Mucosa of gallbladder (tissue), 1 donor: ENCODE data around the gene NR1H3. TPM values are rescaled to one million over a fixed set of nuclear protein-coding genes. Genes with fewer than 3 reads are reported as not detected.

Experiments
- DNase-seq: peaks from one replicate; pipeline ENCODE4 v3.0.0-alpha.2; 2020; ENCODE audit warnings: low spot score
- total RNA-seq: library from RNA; stranded (reverse); gene quantifications from one replicate; pipeline ENCODE4 v1.2.1, GENCODE V29; 2021
- donor health status: DM: no; HTN: no; CAD: no.

Gene NR1H3
- total RNA-seq, 1 donor from 2014 or later: 33.5 TPM

- DNase-seq: peak; percentile 87
Observed at GRCh38 chr11:47269829-47270305, 12.1 kb downstream of the NR1H3 start, which contains the start of gene MADD. MADD (plus strand) TSS chr11:47270133.

DNA sequence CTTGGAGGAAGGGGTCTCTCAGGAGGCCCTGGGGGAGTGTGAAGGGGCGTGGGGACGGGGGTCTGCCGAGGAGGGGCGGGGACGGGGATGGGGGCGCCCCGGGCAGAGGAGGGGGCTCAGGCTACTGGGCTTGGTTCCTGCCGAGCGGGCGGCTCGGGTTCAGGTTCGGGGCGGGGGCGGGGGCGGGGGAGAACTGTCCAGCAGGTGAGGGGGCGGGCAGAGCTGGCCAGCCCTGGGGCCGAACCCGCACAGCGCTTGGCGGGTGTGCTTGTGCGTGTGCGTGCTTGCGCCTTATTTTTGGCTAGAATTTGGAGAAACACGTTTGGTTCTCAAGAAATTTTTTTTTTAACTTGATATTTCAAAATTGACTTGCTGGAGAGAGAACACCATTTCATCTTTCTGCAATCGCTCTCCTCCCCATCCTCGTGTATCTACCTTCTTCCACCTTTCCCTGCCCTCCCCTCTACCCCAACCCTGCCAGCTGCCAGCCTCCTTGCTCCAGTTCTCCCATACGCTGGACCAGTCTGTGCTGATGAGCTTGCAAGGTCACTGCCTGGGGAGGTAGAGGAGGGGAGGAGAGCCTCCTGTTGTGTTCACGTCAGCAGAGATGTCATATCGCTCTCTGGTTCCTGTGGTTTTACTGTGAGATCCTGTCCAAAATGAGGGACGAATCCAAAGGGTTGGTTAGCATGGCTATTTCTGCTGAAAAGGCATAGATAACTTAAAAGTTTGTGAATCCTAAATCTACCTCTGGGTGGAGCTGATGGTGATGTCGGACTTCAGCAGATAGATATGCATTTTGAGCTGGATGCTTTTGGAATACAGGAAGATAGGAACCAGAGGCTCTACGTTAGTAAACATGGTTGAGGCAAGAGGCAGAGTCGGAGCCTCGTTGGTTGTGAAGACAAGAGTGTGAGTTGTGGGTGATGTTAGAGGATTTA lies 12.8 kb downstream of the NR1H3 start:
- no peak for DNase-seq

- no peak for DNase-seq
Observed at GRCh38 chr11:47271328-47271727, 13.5 kb downstream of the NR1H3 start.

DNA sequence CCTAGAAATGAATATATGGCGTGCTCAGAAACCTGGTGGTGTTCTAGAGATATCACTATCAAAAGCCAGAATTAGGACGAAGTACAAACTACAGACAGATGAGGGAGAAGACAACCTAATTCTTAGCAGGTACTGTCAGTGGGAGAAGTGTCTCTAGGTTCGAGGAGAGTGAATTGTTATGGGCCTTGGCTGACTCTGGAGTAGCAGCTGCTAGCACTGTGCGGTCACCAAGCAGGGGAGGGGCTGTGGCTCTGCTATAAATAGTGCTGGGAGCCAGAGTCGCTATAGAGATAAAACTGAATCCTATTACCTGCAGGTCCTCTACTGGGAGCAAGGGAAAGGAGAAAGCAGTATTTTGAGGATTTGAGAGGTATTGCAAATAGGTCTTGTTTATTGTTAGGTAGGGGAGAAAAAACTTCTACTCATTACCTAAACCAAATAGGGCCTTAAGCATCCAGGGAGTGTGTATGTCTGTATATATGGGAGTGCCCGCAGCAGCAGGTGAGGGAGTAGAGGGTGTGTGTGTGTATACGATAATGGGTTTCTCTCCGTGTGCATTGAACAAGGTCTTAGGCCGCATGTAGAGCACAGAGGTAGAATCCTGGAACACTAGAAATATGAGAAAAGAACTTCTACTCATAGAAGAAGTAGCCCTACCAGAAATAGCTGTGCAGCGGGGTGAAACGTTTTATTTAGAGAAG lies 14.3 kb downstream of the NR1H3 start:
- DNase-seq: no peak

DNA sequence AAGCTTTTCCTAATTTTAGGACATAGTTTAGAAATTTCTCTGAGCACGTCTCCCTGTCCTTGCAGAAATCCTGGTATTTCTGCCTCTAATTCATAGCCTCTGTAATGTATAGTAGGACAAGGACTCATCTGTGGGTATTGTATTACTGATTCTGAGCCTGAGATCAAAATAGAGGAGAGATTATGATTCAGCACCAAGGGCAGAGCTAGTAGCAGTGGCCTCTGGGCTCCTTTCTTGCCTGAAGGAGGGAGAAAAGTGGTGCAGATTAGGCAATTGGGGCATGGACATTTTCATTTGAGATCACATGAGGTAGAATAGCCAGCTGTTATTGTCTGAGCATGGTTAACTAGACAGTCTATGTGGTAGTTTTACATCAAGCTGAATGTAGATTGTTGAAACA lies 14.9 kb downstream of the NR1H3 start:
- no peak for DNase-seq

- DNase-seq: no peak
Observed at GRCh38 chr11:47274495-47275235, 16.9 kb downstream of the NR1H3 start.

DNA sequence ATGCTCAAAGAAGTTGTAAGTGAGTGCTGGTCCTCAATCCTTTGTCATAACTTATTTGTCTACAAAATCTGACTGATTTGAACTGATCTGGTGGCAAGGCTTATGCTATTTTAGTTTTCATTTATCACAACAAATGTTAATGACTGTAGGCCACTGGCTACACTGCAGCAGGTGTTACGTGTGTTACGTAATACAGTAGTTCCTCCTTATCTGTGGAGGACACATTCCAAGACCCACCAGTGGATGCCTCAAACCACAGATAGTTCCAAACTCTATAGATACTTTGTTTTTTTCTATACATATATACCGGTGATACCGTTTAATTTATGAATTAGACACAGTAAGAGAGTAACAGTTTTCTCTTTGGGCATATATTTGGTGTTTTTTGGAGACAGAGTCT lies 19.1 kb downstream of the NR1H3 start:
- no peak for DNase-seq

DNA sequence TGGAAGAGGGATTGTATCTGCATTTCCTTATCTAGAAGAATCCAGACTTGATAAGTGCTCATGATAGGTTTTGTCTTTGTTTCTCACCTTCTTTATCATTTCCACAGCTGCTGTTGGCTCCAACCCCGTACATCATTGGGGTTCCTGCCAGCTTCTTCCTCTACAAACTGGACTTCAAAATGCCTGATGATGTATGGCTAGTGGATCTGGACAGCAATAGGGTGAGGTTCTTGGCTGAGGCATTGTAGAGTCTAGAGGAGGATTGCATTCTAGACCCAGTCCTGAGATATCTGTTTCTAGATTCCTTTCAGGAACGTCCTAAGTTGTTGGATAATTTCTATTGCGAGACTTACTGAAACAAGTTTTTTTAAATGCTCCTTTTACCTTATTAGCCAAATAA lies 20.3 kb downstream of the NR1H3 start:
- DNase-seq: no peak

DNA sequence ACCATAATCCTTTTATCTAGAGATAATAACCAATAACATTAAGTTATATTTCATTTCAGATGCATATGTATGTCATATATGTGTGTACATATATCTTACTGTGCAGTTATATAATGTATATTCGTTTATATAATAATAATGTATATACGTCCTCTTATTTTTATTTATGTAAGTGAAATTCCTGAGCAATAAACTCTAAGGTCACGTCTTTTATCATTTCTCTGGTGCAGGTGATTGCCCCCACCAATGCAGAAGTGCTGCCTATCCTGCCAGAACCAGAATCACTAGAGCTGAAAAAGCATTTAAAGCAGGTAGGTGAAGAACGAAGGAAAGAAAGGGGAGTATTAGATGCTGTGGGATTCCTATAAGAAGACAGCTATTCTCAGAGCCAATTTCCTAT lies 21.0 kb downstream of the NR1H3 start:
- DNase-seq: no peak

DNA sequence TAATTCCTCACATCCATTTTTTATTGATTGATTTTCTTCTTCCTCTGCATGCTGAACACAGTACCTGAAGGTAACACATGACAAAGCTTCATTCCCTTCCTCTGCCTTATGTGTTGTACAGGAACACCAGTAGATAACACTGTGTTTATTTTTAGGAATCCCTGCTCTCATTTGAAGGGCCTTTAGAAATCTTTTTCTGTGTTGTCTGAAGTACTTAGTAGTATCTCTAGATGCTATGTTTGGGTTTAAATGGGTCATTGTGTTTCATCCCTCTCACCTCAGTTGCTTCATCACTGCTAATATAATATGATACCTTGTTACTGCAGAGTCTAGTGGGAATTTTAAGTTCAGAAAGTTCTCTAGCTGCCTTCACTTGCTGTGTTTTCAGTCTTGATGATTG lies 22.3 kb downstream of the NR1H3 start:
- no peak for DNase-seq

DNA sequence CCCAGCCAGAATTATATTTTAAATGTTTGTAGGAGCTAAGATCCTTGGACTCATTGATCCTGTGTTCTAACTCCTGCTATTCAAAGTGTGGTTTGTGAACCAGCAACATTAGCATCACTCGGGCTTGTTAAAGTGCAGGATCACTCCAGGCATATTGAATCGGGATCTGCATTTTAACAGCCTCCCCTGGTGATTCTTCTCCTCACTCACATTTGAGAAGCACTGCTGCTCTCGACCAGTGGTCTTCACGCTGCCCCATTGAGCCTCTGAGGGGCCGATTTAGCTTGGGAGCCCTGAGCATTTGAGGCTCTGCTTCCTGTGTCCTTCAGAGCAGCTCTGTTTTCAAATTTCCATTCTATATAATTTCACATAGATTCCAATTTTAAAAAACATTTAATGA lies 23.1 kb downstream of the NR1H3 start:
- DNase-seq: no peak

DNA sequence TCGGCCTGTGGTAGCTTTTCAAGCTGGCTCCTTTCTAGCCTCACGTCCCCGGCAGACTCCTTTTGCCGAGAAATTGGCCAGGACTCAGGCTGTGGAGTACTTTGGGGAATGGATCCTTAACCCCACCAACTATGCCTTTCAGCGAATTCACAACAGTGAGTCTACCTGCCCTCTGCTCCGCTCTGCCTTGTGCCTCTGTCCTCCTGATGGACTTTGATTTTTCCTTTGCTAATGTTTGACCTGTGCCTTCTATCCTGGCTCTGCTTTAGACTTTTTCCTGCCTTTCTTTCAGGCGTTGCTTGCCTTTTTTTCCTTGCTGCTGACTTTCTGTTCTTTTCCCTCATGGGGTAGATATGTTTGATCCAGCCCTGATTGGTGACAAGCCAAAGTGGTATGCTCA lies 24.7 kb downstream of the NR1H3 start:
- DNase-seq: no peak

GRCh38 chr11:47284151-47284550 lies 26.4 kb downstream of the NR1H3 start:
- no peak for DNase-seq

DNA sequence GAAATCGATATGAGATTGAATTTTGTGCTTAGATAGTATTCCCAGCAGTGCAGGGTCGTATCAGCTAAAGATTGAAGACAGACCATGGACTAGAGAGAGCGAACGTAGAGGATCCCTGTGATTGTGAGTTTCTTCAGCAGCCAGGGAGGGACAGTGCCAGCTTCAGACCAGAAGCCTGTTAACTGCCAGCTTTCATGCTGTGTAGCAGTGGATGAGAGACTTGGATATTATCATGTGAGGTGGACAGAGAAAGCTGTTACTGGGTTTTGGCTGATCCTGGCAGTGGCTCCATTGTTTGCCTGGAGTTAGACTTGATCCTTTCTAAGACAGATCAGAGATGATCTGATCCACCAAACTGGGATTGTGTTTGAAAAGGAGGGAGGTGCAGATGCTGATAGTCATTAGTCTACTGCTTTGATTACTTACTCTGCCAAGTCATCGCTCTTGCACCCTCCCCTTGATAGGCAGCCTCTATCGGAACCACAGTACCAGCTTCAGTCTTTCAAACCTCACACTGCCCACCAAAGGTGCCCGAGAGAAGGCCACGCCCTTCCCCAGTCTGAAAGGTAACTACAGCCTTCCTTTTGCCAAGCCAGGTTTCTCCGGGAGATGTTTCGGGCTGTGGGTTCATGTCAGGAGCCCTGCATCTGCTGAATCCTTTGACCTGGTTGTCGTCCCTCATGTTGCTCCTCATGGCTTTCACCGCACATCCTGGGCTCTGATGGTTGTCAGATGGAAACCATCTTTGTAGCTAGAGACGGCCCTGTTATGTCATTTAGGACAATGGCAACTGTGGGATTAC lies 28.4 kb downstream of the NR1H3 start:
- DNase-seq: no peak

- no peak for DNase-seq
Observed at GRCh38 chr11:47288066-47288465, 30.3 kb downstream of the NR1H3 start.

GRCh38 chr11:47289856-47290255 lies 32.1 kb downstream of the NR1H3 start:
- DNase-seq: no peak

- DNase-seq: no peak
Observed at GRCh38 chr11:47295385-47295784, 37.6 kb downstream of the NR1H3 start.

- DNase-seq: no peak
Observed at GRCh38 chr11:47296045-47296444, 38.2 kb downstream of the NR1H3 start.

DNA sequence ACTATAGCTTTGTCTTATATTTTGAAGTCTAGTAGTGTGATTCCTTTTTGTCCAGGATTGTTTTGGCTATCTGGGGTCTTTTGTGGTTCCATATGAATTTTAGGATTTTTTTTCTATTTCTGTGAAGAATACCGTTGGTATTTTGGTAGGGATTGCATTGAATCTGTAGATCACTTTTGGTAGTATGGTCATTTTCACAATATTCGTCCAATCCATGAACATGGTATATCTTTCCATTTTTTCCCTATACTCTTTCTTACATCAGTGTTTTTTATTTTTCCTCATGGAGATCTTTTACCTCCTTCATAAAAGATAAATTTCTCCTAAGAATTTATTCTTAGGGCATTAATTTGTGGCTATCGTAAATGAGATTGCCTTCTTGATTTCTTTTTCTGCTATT lies 41.3 kb downstream of the NR1H3 start:
- no peak for DNase-seq

- DNase-seq: no peak
Observed at GRCh38 chr11:47302853-47303252, 45.1 kb downstream of the NR1H3 start.

GRCh38 chr11:47305734-47306483 lies 48.1 kb downstream of the NR1H3 start:
- DNase-seq: no peak
